Upper lobe of left lung (tissue), 6 donors: ENCODE measurements around the gene CEP135. TPM values are rescaled to one million over a fixed set of nuclear protein-coding genes. Genes with fewer than 3 reads are reported as not detected.
A peak's percentile ranks its signal among the peaks of the same experiment; 100 is the strongest.

Source experiments
- ATAC-seq, 2 donors: fragments of 200-7000 bp; cut with Tn5 transposase; one replicate each; pipeline ENCODE4 v1.9.1; 2022; ENCODE audit warnings: mild to moderate bottlenecking in 2 of 2, moderate library complexity in 2 of 2; ENCODE audit not compliant: low FRiP score in 2 of 2
- DNase-seq, 2 donors: peaks; one replicate each; pipeline ENCODE4 v3.0.0-alpha.2; 2019 to 2020
- H3K27ac ChIP-seq, 4 donors: fragments of 200-600 bp; sonication (generic); one replicate each; pipeline ENCODE4 v1.5.1; 2016 to 2019
- H3K27me3 ChIP-seq, 4 donors: fragments of 200-600 bp; sonication (generic); one replicate each; pipeline ENCODE4 v1.5.1; 2017 to 2019
- H3K36me3 ChIP-seq, 4 donors: fragments of 200-600 bp; sonication (generic); one replicate each; pipeline ENCODE4 v1.5.1; 2016 to 2019
- H3K4me1 ChIP-seq, 4 donors: fragments of 200-600 bp; sonication (generic); one replicate each; pipeline ENCODE4 v1.5.1; 2018 to 2019
- H3K4me3 ChIP-seq, 4 donors: fragments of 200-600 bp; sonication (generic); one replicate each; pipeline ENCODE4 v1.5.1; 2017 to 2019; ENCODE audit warnings: mild to moderate bottlenecking in 2 of 4, moderate library complexity in 1 of 4
- H3K9me3 ChIP-seq, 4 donors: fragments of 200-600 bp; sonication (generic); one replicate each; pipeline ENCODE4 v1.5.1; 2018 to 2019
- EP300 ChIP-seq, 4 donors: sonication (generic); formaldehyde crosslinking; IDR thresholded peaks; one replicate each; pipeline ENCODE4 v1.5.1; 2017; ENCODE audit warnings: antibody characterized with exemption in 4 of 4, control low read depth in 2 of 4
- POLR2A ChIP-seq, 4 donors: fragments of 450-650 bp; IDR thresholded peaks; one replicate each; pipeline ENCODE4 v1.5.1; 2016 to 2017; ENCODE audit warnings: antibody characterized with exemption in 4 of 4, mild to moderate bottlenecking in 2 of 4
- POLR2AphosphoS5 ChIP-seq, 2 donors: sonication (generic); formaldehyde crosslinking; IDR thresholded peaks; one replicate each; pipeline ENCODE4 v1.5.1; 2017; ENCODE audit warnings: antibody characterized with exemption in 2 of 2
- WGBS, 2 donors: methylation state at CpG; one replicate each; pipeline ENCODE4 v1.1.5; 2017 to 2018; 5-methylcytosine and 5-hydroxymethylcytosine counted together
- total RNA-seq, 6 donors: library from RNA; depleted of rRNA in 4 of 6; stranded (reverse); fragments of >200 nt in 4 of 6; gene quantifications; one replicate each; pipeline versions ENCODE4 v1.1.0 to v1.2.1, GENCODE V29; 2016 to 2021
- TF ChIP-seq, protein P1 (sequence below), 6 experiments: fragments of 450-650 bp in 4 of 6; fragments of 200-600 bp in 2 of 6; sonication (generic) in 2 of 6; IDR thresholded peaks; one replicate each; pipeline ENCODE4 v1.5.1; 2016 to 2019; ENCODE audit warnings: antibody characterized with exemption in 6 of 6
- donor health status: DM: no; HTN: no; CAD: no; lungs with moderate emphysema.
- donor health status: DM: no; HTN: yes; CAD: no; lungs with severe emphysema.

CEP135 gene
- total RNA-seq, 6 donors from 2014 or later: 4.7 to 14.1 (median 8.4) TPM

DNA sequence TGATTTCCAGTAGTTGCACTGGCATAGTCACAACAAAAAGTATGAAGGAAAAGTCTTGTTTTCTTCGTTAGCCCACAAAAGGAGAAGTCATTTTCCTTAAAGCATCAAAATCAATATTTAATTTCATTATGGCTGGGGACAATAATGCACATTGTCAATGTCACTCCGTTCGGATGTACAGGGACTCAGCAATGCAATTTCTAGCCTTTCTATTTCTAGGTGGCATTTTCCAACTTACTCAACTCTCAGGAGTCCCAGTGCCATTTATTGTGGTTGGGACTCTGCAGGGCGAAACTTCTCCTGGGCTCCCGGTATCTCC, 99.6 kb downstream of the CEP135 start:
- Histone ChIP-seq H3K4me1 (peaks cover 12 to 20% (median 13%) of the 10 kb centered on the region in 4 donors), H3K9me3 (no peaks in the 10 kb centered on the region), H3K4me3 (peak overlapping the region in 3 of 4 donors; percentile 55 to 66 (median 62)), H3K36me3 (no peaks in the 10 kb centered on the region), H3K27ac (no peak overlapping the region), H3K27me3 (peaks cover 0 to 15% (median 5%) of the 10 kb centered on the region in 4 donors)
- 14 to 16% methylated on average over 5 of the region's 5 CpGs for WGBS, 2 donors
- ATAC-seq: no peak
- DNase-seq: no peak
- no peak for TF ChIP-seq POLR2AphosphoS5 (IDR thresholded peaks at IDR 0.05)
- TF ChIP-seq, protein P1, sequence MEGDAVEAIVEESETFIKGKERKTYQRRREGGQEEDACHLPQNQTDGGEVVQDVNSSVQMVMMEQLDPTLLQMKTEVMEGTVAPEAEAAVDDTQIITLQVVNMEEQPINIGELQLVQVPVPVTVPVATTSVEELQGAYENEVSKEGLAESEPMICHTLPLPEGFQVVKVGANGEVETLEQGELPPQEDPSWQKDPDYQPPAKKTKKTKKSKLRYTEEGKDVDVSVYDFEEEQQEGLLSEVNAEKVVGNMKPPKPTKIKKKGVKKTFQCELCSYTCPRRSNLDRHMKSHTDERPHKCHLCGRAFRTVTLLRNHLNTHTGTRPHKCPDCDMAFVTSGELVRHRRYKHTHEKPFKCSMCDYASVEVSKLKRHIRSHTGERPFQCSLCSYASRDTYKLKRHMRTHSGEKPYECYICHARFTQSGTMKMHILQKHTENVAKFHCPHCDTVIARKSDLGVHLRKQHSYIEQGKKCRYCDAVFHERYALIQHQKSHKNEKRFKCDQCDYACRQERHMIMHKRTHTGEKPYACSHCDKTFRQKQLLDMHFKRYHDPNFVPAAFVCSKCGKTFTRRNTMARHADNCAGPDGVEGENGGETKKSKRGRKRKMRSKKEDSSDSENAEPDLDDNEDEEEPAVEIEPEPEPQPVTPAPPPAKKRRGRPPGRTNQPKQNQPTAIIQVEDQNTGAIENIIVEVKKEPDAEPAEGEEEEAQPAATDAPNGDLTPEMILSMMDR (IDR thresholded peaks at IDR 0.05): no peak
- TF ChIP-seq EP300 (IDR thresholded peaks at IDR 0.05): no peak
- TF ChIP-seq POLR2A (IDR thresholded peaks at IDR 0.05): no peak

DNA sequence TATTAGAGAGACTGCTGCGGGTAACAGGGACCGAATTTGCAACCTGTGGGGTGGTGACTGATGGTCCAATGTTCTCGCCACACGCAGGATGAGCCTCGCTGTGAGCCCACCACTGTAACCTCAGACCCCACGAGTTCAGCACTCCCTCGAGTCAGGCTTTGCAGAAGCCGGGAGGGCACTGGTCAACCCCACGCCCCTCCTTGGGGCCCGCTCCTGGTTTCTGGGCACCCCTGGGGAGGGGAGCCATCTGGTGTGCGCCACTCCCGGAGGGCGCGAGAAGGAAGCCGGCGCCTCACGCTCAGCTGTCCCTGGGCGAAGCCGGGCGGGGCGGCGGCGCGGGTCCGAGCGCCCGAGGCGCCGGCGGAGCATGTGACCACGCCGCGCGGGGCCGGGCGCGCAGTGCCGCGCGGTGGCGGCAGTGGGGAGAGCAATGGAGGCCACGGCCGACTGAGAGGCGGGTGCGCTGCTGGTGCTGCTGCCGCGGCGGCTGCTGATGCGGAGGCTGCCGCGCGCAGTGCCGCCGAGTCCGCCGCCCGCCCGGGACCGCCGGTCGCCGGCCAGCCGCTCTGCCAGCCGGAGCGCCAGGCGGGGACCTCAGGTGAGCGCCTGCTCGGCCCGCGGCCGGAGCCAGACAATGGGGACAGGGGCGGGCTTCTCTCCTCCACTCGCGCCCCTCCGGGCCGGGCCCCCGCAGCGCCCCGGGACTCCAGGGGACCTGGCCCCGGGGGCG, 100.1 kb downstream of the CEP135 start:
- Histone ChIP-seq H3K4me1 (peaks cover 12 to 20% (median 13%) of the 10 kb centered on the region in 4 donors), H3K4me3 (peak overlapping the region; percentile 34 to 66 (median 58)), H3K27ac (peak overlapping the region in 1 of 4 donors; percentile 65), H3K9me3 (no peaks in the 10 kb centered on the region), H3K27me3 (peaks cover 0 to 15% (median 5%) of the 10 kb centered on the region in 4 donors), H3K36me3 (no peaks in the 10 kb centered on the region)
- DNase-seq: peak; percentile 25 to 91
- WGBS, 2 donors: 0 to 1% methylated on average over 2 to 11 of the region's 81 CpGs
- TF ChIP-seq POLR2AphosphoS5 (IDR thresholded peaks at IDR 0.05) (no peak), EP300 (IDR thresholded peaks at IDR 0.05) (no peak)
- TF ChIP-seq, protein P1 (IDR thresholded peaks at IDR 0.05): peak in 5 of 6 experiments; percentile 22 to 65 (median 52)
- peak in 1 of 2 donors; percentile 92 for ATAC-seq

DNA sequence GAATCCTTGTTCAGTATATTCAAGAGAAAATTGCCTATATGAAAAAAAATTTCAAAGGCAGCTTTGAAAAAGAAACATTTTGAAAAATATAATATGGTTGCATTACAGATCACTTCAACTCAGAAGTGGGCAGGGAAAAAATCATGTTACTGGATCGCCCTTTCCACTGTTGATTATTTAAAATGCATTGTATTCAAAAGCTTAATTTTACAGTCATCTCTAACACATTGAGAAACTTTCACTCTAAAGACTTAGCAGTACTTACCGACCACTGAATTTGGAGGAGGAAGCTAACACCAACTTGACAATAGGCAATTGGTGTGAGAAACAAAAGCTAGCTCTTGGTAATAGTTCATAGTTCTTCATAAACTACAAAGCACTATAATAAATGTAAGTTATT, 101.9 kb downstream of the CEP135 start:
- 64 to 65% methylated on average over 2 of the region's 2 CpGs for WGBS, 2 donors
- Histone ChIP-seq H3K4me3 (no peak overlapping the region), H3K36me3 (no peaks in the 10 kb centered on the region), H3K27me3 (peaks cover 0 to 15% (median 5%) of the 10 kb centered on the region in 4 donors), H3K9me3 (no peaks in the 10 kb centered on the region), H3K27ac (no peak overlapping the region), H3K4me1 (peaks cover 12 to 20% (median 13%) of the 10 kb centered on the region in 4 donors)
- no peak for DNase-seq
- TF ChIP-seq, protein P1 (IDR thresholded peaks at IDR 0.05): no peak
- TF ChIP-seq EP300 (IDR thresholded peaks at IDR 0.05): no peak
- no peak for TF ChIP-seq POLR2A (IDR thresholded peaks at IDR 0.05)
- no peak for TF ChIP-seq POLR2AphosphoS5 (IDR thresholded peaks at IDR 0.05)
- ATAC-seq: no peak

DNA sequence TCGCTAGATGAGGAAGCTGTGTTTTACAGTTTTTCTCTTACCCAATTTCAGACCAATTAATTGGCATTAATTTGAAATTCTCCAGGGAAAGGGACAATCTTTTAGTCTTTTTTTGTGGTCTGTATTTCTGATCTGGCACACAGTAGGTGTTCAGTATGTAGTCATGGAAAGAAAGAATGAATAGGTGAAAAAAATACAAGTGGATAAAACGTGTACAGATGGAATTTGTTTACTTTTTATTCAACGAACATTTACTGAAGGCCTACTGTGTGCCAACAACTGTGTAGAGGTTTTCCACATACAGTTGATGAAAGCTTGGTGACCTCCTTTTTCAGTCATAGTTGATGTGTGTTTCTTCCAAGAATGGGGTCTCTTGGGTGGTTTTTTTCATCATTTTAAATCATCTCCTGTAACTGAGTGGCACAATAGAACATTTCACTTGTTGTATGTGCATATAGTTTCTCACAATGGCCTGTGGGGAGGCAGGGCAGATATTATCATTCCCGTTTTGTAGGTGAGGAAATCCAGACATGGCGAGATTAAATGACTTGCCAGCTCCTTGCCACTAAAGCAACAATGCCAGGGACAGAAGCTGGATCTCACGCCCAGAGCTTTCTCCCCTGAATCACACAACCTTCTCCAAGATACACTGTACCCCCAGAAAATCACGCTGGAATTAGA, 102.4 kb downstream of the CEP135 start:
- 75 to 83% methylated on average over 7 of the region's 7 CpGs for WGBS, 2 donors
- H3K4me1 ChIP-seq: peaks cover 12 to 20% (median 13%) of the 10 kb centered on the region in 4 donors

More for the DNA sequence above, 102.4 kb downstream of the CEP135 start:
- TF ChIP-seq POLR2AphosphoS5 (IDR thresholded peaks at IDR 0.05) (no peak), POLR2A (IDR thresholded peaks at IDR 0.05) (no peak), EP300 (IDR thresholded peaks at IDR 0.05) (no peak)
- TF ChIP-seq, protein P1 (IDR thresholded peaks at IDR 0.05): no peak
- H3K27me3 ChIP-seq: peaks cover 0 to 15% (median 5%) of the 10 kb centered on the region in 4 donors
- ATAC-seq: no peak
- no peak overlapping the region for H3K27ac ChIP-seq
- H3K36me3 ChIP-seq: no peaks in the 10 kb centered on the region
- no peak overlapping the region for H3K4me3 ChIP-seq
- H3K9me3 ChIP-seq: no peaks in the 10 kb centered on the region
- DNase-seq: no peak
